WTC11 (cell line): ENCODE data around the gene MYF6. TPM values are rescaled to one million over a fixed set of nuclear protein-coding genes. Genes with fewer than 3 reads are reported as not detected.

ENCODE experiments used
- ATAC-seq: fragments of 200-7000 bp; cut with Tn5 transposase; 2 replicates; pipeline ENCODE4 v1.10.0; 2021; ENCODE audit warnings: mild to moderate bottlenecking, moderate library complexity
- CTCF ChIA-PET: fragments of 300-600 bp; sonication (Branson Sonifier 250); formaldehyde crosslinking; loops from one replicate; lab custom pipeline; 2021; ENCODE audit warnings: antibody characterized with exemption; lab: Charles Lee
- POLR2A ChIA-PET: fragments of 350-600 bp; sonication (Branson Sonifier 250); formaldehyde crosslinking; loops from one replicate; lab custom pipeline; 2021; ENCODE audit warnings: antibody characterized with exemption; lab: Charles Lee
- DNase-seq: peaks from one replicate; pipeline ENCODE4 v3.0.0; 2021; ENCODE audit warnings: low spot score
- H3K27ac Mint-ChIP-seq: 2 replicates; pipeline ENCODE4 v1.8.0; 2021; ENCODE audit warnings: mixed read lengths
- H3K27me3 Mint-ChIP-seq: 2 replicates; pipeline ENCODE4 v1.8.0; 2021; ENCODE audit warnings: low read depth, mild to moderate bottlenecking, moderate library complexity, mixed read lengths
- H3K36me3 Mint-ChIP-seq: 2 replicates; pipeline ENCODE4 v1.8.0; 2021; ENCODE audit warnings: mixed read lengths
- H3K4me1 Mint-ChIP-seq: 2 replicates; pipeline ENCODE4 v1.8.0; 2022; ENCODE audit warnings: mixed read lengths
- H3K4me3 Mint-ChIP-seq: 2 replicates; pipeline ENCODE4 v1.8.0; 2021; ENCODE audit warnings: mild to moderate bottlenecking, moderate library complexity, mixed read lengths
- H3K9me3 Mint-ChIP-seq: 2 replicates; pipeline ENCODE4 v1.8.0; 2021; ENCODE audit warnings: mixed read lengths
- CBFB ChIP-seq: sonication (generic); formaldehyde crosslinking; IDR thresholded peaks from 2 replicates; pipeline ENCODE4 v1.8.1; 2022; ENCODE audit warnings: mild to moderate bottlenecking, low read depth, missing genetic modification reagents
- EMX1 ChIP-seq: fragments of 250-450 bp; sonication (Bioruptor Pico); IDR thresholded peaks from 2 replicates; pipeline ENCODE4 v1.8.0; 2021; ENCODE audit warnings: mild to moderate bottlenecking
- ETV6 ChIP-seq: sonication (generic); formaldehyde crosslinking; IDR thresholded peaks from 2 replicates; pipeline ENCODE4 v1.8.1; 2022; ENCODE audit warnings: mild to moderate bottlenecking, missing genetic modification reagents
- FOXJ3 ChIP-seq: sonication (generic); formaldehyde crosslinking; IDR thresholded peaks from 2 replicates; pipeline ENCODE4 v1.9.0; 2021; ENCODE audit warnings: missing genetic modification reagents, mild to moderate bottlenecking, borderline replicate concordance
- FOXK1 ChIP-seq: sonication (generic); formaldehyde crosslinking; IDR thresholded peaks from 2 replicates; pipeline ENCODE4 v1.8.0; 2022; ENCODE audit warnings: mild to moderate bottlenecking, moderate library complexity, missing genetic modification reagents
- FOXP1 ChIP-seq: sonication (generic); formaldehyde crosslinking; IDR thresholded peaks from 2 replicates; pipeline ENCODE4 v1.8.0; 2022; ENCODE audit warnings: missing genetic modification reagents, mild to moderate bottlenecking, moderate library complexity, borderline replicate concordance
- GRHL2 ChIP-seq: fragments of 250-450 bp; sonication (Bioruptor Pico); IDR thresholded peaks from 2 replicates; pipeline ENCODE4 v1.8.0; 2022; ENCODE audit warnings: mild to moderate bottlenecking, moderate library complexity; ENCODE audit not compliant: insufficient replicate concordance, severe bottlenecking
- GTF2I ChIP-seq: fragments of 250-450 bp; sonication (Bioruptor Pico); conservative IDR thresholded peaks from 2 replicates; pipeline ENCODE4 v1.4.0; 2021; ENCODE audit warnings: mild to moderate bottlenecking
- IRF2 ChIP-seq: sonication (generic); formaldehyde crosslinking; IDR thresholded peaks from 2 replicates; pipeline ENCODE4 v1.8.0; 2022; ENCODE audit warnings: low read depth, missing genetic modification reagents, borderline replicate concordance
- NFATC4 ChIP-seq: fragments of 250-450 bp; sonication (Bioruptor Pico); IDR thresholded peaks from 2 replicates; pipeline ENCODE4 v1.9.0; 2021; ENCODE audit warnings: mild to moderate bottlenecking
- NR2C2 ChIP-seq: sonication (generic); formaldehyde crosslinking; IDR thresholded peaks from 2 replicates; pipeline ENCODE4 v1.8.0; 2022; ENCODE audit warnings: mild to moderate bottlenecking, missing genetic modification reagents
- OVOL2 ChIP-seq: fragments of 250-450 bp; sonication (Bioruptor Pico); IDR thresholded peaks from 2 replicates; pipeline ENCODE4 v1.9.0; 2021; ENCODE audit warnings: mild to moderate bottlenecking, borderline replicate concordance
- total RNA-seq: library from RNA; stranded (reverse); gene quantifications from 3 replicates; pipeline ENCODE4 v1.2.3, GENCODE V29; 2021
- TF ChIP-seq, protein P1 (sequence below): sonication (generic); formaldehyde crosslinking; IDR thresholded peaks from 2 replicates; pipeline ENCODE4 v1.8.1; 2023; ENCODE audit warnings: mild to moderate bottlenecking, moderate library complexity, missing genetic modification reagents
- TF ChIP-seq, protein P2 (sequence below): sonication (generic); formaldehyde crosslinking; IDR thresholded peaks from 2 replicates; pipeline ENCODE4 v1.8.0; 2022; ENCODE audit warnings: mild to moderate bottlenecking, missing genetic modification reagents
- TF ChIP-seq, protein P3 (sequence below): sonication (generic); formaldehyde crosslinking; IDR thresholded peaks from 2 replicates; pipeline ENCODE4 v1.8.1; 2023; ENCODE audit warnings: mild to moderate bottlenecking, missing genetic modification reagents
- TF ChIP-seq, protein P4 (sequence below): sonication (generic); formaldehyde crosslinking; IDR thresholded peaks from 2 replicates; pipeline ENCODE4 v1.8.1; 2022; ENCODE audit warnings: missing genetic modification reagents, borderline replicate concordance
- TF ChIP-seq, protein P5 (sequence below): sonication (generic); formaldehyde crosslinking; IDR thresholded peaks from 2 replicates; pipeline ENCODE4 v1.8.0; 2023; ENCODE audit warnings: missing genetic modification reagents
- TF ChIP-seq, protein P6 (sequence below): sonication (generic); formaldehyde crosslinking; IDR thresholded peaks from 2 replicates; pipeline ENCODE4 v1.8.1; 2023; ENCODE audit warnings: mild to moderate bottlenecking, missing genetic modification reagents
- TF ChIP-seq, protein P7 (sequence below): sonication (generic); formaldehyde crosslinking; IDR thresholded peaks from 2 replicates; pipeline ENCODE4 v1.8.1; 2023; ENCODE audit warnings: mild to moderate bottlenecking, missing genetic modification reagents, moderate library complexity

Gene MYF6
- total RNA-seq, 1 experiment from 2014 or later, result 0.15 TPM

DNA sequence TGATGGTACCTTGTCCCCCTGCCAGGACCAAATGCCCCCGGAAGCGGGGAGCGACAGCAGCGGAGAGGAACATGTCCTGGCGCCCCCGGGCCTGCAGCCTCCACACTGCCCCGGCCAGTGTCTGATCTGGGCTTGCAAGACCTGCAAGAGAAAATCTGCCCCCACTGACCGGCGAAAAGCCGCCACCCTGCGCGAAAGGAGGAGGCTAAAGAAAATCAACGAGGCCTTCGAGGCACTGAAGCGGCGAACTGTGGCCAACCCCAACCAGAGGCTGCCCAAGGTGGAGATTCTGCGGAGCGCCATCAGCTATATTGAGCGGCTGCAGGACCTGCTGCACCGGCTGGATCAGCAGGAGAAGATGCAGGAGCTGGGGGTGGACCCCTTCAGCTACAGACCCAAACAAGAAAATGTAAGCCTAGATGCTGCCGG, 410 bp downstream of the MYF6 start (continued):
- TF ChIP-seq, protein P1, sequence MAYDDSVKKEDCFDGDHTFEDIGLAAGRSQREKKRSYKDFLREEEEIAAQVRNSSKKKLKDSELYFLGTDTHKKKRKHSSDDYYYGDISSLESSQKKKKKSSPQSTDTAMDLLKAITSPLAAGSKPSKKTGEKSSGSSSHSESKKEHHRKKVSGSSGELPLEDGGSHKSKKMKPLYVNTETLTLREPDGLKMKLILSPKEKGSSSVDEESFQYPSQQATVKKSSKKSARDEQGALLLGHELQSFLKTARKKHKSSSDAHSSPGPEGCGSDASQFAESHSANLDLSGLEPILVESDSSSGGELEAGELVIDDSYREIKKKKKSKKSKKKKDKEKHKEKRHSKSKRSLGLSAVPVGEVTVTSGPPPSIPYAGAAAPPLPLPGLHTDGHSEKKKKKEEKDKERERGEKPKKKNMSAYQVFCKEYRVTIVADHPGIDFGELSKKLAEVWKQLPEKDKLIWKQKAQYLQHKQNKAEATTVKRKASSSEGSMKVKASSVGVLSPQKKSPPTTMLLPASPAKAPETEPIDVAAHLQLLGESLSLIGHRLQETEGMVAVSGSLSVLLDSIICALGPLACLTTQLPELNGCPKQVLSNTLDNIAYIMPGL (CRISPR knock-in tag), result no peak
- TF ChIP-seq, protein P2, sequence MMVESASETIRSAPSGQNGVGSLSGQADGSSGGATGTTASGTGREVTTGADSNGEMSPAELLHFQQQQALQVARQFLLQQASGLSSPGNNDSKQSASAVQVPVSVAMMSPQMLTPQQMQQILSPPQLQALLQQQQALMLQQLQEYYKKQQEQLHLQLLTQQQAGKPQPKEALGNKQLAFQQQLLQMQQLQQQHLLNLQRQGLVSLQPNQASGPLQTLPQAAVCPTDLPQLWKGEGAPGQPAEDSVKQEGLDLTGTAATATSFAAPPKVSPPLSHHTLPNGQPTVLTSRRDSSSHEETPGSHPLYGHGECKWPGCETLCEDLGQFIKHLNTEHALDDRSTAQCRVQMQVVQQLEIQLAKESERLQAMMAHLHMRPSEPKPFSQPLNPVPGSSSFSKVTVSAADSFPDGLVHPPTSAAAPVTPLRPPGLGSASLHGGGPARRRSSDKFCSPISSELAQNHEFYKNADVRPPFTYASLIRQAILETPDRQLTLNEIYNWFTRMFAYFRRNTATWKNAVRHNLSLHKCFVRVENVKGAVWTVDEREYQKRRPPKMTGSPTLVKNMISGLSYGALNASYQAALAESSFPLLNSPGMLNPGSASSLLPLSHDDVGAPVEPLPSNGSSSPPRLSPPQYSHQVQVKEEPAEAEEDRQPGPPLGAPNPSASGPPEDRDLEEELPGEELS (CRISPR knock-in tag), result no peak
- TF ChIP-seq ETV6 (CRISPR knock-in tag) (no peak), FOXJ3 (CRISPR knock-in tag) (no peak)
- TF ChIP-seq, protein P3, sequence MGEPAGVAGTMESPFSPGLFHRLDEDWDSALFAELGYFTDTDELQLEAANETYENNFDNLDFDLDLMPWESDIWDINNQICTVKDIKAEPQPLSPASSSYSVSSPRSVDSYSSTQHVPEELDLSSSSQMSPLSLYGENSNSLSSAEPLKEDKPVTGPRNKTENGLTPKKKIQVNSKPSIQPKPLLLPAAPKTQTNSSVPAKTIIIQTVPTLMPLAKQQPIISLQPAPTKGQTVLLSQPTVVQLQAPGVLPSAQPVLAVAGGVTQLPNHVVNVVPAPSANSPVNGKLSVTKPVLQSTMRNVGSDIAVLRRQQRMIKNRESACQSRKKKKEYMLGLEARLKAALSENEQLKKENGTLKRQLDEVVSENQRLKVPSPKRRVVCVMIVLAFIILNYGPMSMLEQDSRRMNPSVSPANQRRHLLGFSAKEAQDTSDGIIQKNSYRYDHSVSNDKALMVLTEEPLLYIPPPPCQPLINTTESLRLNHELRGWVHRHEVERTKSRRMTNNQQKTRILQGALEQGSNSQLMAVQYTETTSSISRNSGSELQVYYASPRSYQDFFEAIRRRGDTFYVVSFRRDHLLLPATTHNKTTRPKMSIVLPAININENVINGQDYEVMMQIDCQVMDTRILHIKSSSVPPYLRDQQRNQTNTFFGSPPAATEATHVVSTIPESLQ (CRISPR knock-in tag), result no peak

DNA sequence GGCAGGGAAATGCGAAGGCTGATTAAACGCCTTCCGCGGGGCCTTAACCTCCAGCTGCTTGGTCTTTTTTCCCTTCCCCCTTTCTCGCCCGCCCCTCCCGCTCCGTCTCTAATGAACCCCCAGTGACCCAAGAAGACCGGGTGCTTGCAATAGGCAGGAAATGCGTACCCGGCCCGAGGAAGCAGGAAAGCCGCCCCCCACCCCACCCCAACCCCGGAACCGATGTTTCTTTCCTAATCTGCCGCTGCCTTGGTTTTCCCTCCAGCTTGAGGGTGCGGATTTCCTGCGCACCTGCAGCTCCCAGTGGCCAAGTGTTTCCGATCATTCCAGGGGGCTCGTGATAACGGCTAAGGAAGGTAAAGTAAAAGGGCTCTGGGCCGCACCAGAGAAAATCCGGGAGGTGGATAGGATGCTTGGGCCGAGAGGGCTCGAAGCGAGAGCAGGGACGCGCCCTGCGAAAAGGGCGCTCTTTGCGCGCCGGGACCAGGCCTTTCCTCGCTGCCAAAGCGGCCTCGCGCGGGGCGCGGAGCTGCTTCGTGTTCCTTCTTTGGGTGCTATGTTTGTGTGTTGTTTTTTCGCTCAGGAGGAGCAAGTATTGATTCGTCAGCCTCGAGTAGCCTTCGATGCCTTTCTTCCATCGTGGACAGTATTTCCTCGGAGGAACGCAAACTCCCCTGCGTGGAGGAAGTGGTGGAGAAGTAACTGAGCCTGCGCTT, 983 bp downstream of the MYF6 start:
- ATAC-seq, result peak; percentile 70
- ChIA-PET CTCF (interaction anchor here (0.7 to 1.7 kb wide), 7 partner anchors 9 to 621 kb away, joined by 3 to 14 read pairs (median 4); no protein-coding TSS in a partner anchor), POLR2A (no interaction called here)
- Mint-ChIP-seq H3K4me3 (peak overlapping the region; percentile 72), H3K36me3 (no peaks in the 10 kb centered on the region), H3K27me3 (peaks cover 98% of the 10 kb centered on the region), H3K4me1 (peaks cover 56% of the 10 kb centered on the region), H3K9me3 (no peaks in the 10 kb centered on the region), H3K27ac (no peak overlapping the region)
- DNase-seq, result peak; percentile 68
- no peak for TF ChIP-seq IRF2 (CRISPR knock-in tag)
- TF ChIP-seq, protein P4, sequence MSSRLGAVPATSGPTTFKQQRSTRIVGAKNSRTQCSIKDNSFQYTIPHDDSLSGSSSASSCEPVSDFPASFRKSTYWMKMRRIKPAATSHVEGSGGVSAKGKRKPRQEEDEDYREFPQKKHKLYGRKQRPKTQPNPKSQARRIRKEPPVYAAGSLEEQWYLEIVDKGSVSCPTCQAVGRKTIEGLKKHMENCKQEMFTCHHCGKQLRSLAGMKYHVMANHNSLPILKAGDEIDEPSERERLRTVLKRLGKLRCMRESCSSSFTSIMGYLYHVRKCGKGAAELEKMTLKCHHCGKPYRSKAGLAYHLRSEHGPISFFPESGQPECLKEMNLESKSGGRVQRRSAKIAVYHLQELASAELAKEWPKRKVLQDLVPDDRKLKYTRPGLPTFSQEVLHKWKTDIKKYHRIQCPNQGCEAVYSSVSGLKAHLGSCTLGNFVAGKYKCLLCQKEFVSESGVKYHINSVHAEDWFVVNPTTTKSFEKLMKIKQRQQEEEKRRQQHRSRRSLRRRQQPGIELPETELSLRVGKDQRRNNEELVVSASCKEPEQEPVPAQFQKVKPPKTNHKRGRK (CRISPR knock-in tag), result no peak
- peak; percentile 96 for TF ChIP-seq ETV6 (CRISPR knock-in tag)
- TF ChIP-seq, protein P1 (CRISPR knock-in tag), result peak; percentile 40; the same call in 1 of the 2 replicates

DNA sequence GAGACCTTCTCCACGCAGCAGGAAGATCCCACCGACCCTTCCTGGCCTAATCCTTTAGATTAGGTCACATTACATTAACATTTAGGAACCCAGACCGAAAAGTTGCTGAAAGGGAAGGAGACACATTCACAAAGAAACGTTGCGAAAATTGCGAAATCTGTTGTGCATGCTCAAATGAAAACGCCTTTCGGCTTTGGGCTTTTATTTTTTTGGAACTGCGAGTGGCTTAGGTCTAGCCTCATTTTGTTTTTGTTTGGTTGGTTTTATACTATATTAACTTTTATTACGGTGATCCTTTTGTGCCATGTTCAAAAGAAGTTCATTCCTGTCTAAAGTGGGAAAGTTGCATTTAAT, 1.5 kb downstream of the MYF6 start:
- Mint-ChIP-seq H3K27me3 (peaks cover 98% of the 10 kb centered on the region), H3K36me3 (no peaks in the 10 kb centered on the region), H3K27ac (no peak overlapping the region), H3K4me1 (peaks cover 56% of the 10 kb centered on the region), H3K4me3 (peak overlapping the region; percentile 72), H3K9me3 (no peaks in the 10 kb centered on the region)
- ATAC-seq (no peak), DNase-seq (no peak)
- CTCF ChIA-PET, result interaction anchor here (0.7 to 1.2 kb wide), 2 partner anchors 226 to 620 kb away, joined by 4 read pairs; no protein-coding TSS in a partner anchor
- POLR2A ChIA-PET, result no interaction called here
- TF ChIP-seq OVOL2 (CRISPR knock-in tag), result no peak
- no peak for TF ChIP-seq FOXP1 (CRISPR knock-in tag)
- TF ChIP-seq EMX1, result no peak
- no peak for TF ChIP-seq NFATC4 (CRISPR knock-in tag)
- TF ChIP-seq FOXJ3 (CRISPR knock-in tag), result no peak
- TF ChIP-seq, protein P5, sequence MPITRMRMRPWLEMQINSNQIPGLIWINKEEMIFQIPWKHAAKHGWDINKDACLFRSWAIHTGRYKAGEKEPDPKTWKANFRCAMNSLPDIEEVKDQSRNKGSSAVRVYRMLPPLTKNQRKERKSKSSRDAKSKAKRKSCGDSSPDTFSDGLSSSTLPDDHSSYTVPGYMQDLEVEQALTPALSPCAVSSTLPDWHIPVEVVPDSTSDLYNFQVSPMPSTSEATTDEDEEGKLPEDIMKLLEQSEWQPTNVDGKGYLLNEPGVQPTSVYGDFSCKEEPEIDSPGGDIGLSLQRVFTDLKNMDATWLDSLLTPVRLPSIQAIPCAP (CRISPR knock-in tag), result no peak
- no peak for TF ChIP-seq GRHL2 (CRISPR knock-in tag)
- no peak for TF ChIP-seq NR2C2 (CRISPR knock-in tag)
- no peak for TF ChIP-seq FOXK1
- TF ChIP-seq GTF2I (CRISPR knock-in tag), result no peak
- no peak for TF ChIP-seq IRF2 (CRISPR knock-in tag)
- TF ChIP-seq CBFB (CRISPR knock-in tag), result no peak
- TF ChIP-seq, protein P6, sequence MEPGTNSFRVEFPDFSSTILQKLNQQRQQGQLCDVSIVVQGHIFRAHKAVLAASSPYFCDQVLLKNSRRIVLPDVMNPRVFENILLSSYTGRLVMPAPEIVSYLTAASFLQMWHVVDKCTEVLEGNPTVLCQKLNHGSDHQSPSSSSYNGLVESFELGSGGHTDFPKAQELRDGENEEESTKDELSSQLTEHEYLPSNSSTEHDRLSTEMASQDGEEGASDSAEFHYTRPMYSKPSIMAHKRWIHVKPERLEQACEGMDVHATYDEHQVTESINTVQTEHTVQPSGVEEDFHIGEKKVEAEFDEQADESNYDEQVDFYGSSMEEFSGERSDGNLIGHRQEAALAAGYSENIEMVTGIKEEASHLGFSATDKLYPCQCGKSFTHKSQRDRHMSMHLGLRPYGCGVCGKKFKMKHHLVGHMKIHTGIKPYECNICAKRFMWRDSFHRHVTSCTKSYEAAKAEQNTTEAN (CRISPR knock-in tag), result no peak
- TF ChIP-seq, protein P7, sequence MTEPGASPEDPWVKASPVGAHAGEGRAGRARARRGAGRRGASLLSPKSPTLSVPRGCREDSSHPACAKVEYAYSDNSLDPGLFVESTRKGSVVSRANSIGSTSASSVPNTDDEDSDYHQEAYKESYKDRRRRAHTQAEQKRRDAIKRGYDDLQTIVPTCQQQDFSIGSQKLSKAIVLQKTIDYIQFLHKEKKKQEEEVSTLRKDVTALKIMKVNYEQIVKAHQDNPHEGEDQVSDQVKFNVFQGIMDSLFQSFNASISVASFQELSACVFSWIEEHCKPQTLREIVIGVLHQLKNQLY (CRISPR knock-in tag), result no peak
